Endothelial cell (in vitro differentiated cells): ENCODE results near the gene TMEM187. TPM values are rescaled to one million over a fixed set of nuclear protein-coding genes. Genes with fewer than 3 reads are reported as not detected.
A peak's percentile ranks its signal among the peaks of the same experiment; 100 is the strongest.

Source experiments
- DNase-seq: peaks from one replicate; pipeline ENCODE4 v3.0.0; 2021; ENCODE audit warnings: low spot score
- H3K27ac Mint-ChIP-seq: one replicate; pipeline ENCODE4 v1.8.0; 2021; ENCODE audit warnings: mixed read lengths, inconsistent platforms; ENCODE audit not compliant: unreplicated experiment
- H3K27me3 Mint-ChIP-seq: one replicate; pipeline ENCODE4 v1.8.0; 2021; ENCODE audit warnings: mild to moderate bottlenecking, moderate library complexity, mixed read lengths, inconsistent platforms; ENCODE audit not compliant: unreplicated experiment
- H3K36me3 Mint-ChIP-seq: one replicate; pipeline ENCODE4 v1.8.0; 2021; ENCODE audit warnings: mild to moderate bottlenecking, low read depth, mixed read lengths, inconsistent platforms; ENCODE audit not compliant: unreplicated experiment
- H3K4me1 Mint-ChIP-seq: one replicate; pipeline ENCODE4 v1.8.0; 2021; ENCODE audit warnings: mild to moderate bottlenecking, mixed read lengths, inconsistent platforms; ENCODE audit not compliant: unreplicated experiment
- H3K4me3 Mint-ChIP-seq: one replicate; pipeline ENCODE4 v1.8.0; 2021; ENCODE audit warnings: mild to moderate bottlenecking, mixed read lengths, inconsistent platforms; ENCODE audit not compliant: unreplicated experiment
- H3K9me3 Mint-ChIP-seq: one replicate; pipeline ENCODE4 v1.8.0; 2021; ENCODE audit warnings: mixed read lengths, inconsistent platforms; ENCODE audit not compliant: unreplicated experiment
- total RNA-seq: library from RNA; stranded (reverse); fragmentation: NEBNext Ultra II Directional; extraction: Animal tissue kit (Norgen Biotek cat#: 25700); gene quantifications from one replicate; pipeline ENCODE4 v1.2.1, GENCODE V29; 2021; ENCODE audit not compliant: unreplicated experiment
- TF ChIP-seq, protein P1 (sequence below): fragments of 200-600 bp; sonication (generic); IDR thresholded peaks from one replicate; pipeline ENCODE4 v1.5.0; 2021; ENCODE audit warnings: antibody characterized with exemption; ENCODE audit not compliant: unreplicated experiment

The TMEM187 gene
- total RNA-seq, 1 donor from 2014 or later = 12.0 TPM

DNA sequence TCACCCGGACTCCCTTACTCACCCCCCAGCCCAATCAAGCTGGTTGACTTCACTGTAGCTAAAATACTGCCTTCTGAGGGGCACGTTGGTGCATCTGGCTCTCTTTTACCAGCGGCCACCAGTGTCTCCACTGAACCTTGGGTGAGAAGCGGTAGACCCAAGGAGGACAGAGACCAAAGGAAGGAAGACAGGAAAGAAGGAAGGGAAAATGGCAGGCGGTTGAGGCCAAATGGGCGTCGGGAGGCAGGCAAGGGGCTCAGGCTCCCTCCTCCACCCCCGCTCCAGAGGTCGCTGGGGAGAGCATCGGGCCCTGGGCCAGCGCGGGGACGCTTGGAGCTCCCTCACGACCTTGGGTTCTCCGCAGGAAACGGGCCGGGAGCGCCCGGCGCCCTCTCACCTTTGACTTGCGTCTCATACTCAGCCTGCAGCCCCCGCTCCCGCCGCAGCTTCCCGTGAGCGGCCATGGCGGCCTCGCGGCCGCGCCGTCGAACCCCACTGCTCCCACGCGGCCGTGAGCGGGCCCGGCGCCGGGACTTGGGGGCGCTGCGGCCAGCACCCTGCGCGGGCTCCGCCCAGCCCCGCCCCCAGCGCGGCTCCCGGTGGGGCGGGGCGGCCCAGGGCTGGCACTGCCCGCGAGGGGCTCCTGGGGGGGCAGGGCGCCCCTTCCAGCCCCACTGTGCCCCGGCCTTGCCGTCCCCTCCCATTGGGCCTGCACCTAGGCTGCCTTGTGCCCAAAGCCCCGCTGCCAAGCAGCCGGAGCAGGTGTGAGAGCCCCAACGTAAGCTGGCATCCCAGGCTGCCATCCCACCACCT lies 46.6 kb upstream of the TMEM187 start, which contains the start of gene ARHGAP4:
TSS of gene ARHGAP4 (minus strand) at position 526 of the 813 bp plus-strand sequence. CDS start at position 464, 62 bp downstream.
- Mint-ChIP-seq H3K27ac (peak within 1 kb of the TSS; percentile 52), H3K27me3 (peaks cover 2% of the 10 kb centered on the region), H3K4me3 (peak within 1 kb of the TSS; percentile 89), H3K9me3 (no peaks in the 10 kb centered on the region), H3K36me3 (peaks cover 10% of the 10 kb centered on the region), H3K4me1 (peaks cover 16% of the 10 kb centered on the region)
- no peak for DNase-seq
- TF ChIP-seq, protein P1, sequence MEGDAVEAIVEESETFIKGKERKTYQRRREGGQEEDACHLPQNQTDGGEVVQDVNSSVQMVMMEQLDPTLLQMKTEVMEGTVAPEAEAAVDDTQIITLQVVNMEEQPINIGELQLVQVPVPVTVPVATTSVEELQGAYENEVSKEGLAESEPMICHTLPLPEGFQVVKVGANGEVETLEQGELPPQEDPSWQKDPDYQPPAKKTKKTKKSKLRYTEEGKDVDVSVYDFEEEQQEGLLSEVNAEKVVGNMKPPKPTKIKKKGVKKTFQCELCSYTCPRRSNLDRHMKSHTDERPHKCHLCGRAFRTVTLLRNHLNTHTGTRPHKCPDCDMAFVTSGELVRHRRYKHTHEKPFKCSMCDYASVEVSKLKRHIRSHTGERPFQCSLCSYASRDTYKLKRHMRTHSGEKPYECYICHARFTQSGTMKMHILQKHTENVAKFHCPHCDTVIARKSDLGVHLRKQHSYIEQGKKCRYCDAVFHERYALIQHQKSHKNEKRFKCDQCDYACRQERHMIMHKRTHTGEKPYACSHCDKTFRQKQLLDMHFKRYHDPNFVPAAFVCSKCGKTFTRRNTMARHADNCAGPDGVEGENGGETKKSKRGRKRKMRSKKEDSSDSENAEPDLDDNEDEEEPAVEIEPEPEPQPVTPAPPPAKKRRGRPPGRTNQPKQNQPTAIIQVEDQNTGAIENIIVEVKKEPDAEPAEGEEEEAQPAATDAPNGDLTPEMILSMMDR = no peak

GRCh38 chrX:153926552-153926857 lies 46.0 kb upstream of the TMEM187 start:
- TF ChIP-seq, protein P1 = no peak
- H3K9me3 Mint-ChIP-seq = no peaks in the 10 kb centered on the region
- H3K4me1 Mint-ChIP-seq = peaks cover 14% of the 10 kb centered on the region
- no peak overlapping the region for H3K27ac Mint-ChIP-seq
- H3K27me3 Mint-ChIP-seq = peaks cover 2% of the 10 kb centered on the region
- H3K36me3 Mint-ChIP-seq = peaks cover 11% of the 10 kb centered on the region
- H3K4me3 Mint-ChIP-seq = peak overlapping the region; percentile 78
- DNase-seq = no peak

DNA sequence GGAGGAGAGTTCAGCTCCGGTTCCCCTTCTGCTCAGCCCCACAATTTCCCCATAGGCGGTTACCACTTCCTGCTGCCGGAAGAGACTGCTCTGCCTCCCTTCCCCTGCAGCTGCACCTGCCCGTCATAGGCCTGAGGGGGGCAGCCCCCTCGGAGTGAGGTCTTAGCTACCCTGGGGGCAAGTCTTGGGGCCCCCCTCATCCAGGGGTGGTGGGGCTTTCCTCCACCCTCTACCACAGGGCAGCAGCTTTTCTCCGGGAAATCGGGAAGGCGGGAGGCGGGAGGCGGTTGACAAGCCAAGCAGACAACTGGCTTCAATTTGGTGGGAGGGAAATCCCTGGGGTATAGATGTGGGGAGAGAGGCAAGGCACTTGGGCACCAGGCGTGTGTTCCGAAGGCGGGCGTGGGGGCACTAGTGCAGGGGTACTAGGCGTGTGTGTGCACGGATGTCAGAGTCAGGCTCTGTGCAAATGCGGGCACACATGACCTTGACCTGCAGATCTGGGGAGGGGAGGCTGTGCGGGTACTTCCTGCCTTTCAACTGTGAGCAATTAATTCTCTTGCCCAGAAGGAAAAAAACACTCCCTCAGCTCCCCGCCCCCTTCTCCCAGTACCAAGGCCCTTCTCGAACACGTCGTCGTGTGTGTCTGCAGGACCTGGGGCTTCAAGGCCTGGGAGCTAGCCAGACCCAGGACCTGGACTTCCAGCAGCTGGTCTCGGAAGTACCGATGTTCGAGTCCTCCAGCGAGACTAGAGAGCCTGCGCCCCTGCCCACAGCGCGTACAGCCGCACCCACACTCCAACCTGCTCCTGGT lies 45.5 kb upstream of the TMEM187 start:
- TF ChIP-seq, protein P1 = no peak
- peak overlapping the region; percentile 30 for H3K27ac Mint-ChIP-seq
- no peak for DNase-seq
- no peaks in the 10 kb centered on the region for H3K9me3 Mint-ChIP-seq
- peaks cover 4% of the 10 kb centered on the region for H3K27me3 Mint-ChIP-seq
- H3K4me3 Mint-ChIP-seq = peak overlapping the region; percentile 78
- H3K36me3 Mint-ChIP-seq = peaks cover 11% of the 10 kb centered on the region
- H3K4me1 Mint-ChIP-seq = peaks cover 14% of the 10 kb centered on the region

GRCh38 chrX:153927672-153927921 lies 45.0 kb upstream of the TMEM187 start:
- Mint-ChIP-seq H3K36me3 (peaks cover 11% of the 10 kb centered on the region), H3K27me3 (peaks cover 4% of the 10 kb centered on the region), H3K4me1 (peaks cover 12% of the 10 kb centered on the region), H3K27ac (peak overlapping the region; percentile 30), H3K4me3 (peak overlapping the region; percentile 78), H3K9me3 (no peaks in the 10 kb centered on the region)
- TF ChIP-seq, protein P1 = no peak
- DNase-seq = no peak
